HL-60 (cell line): ENCODE measurements around the gene CLDN19.

Source experiments
- GABPA ChIP-seq: IDR thresholded peaks from 2 replicates; pipeline ENCODE4 v1.6.1; 2012; ENCODE audit warnings: low read depth
- POLR2AphosphoS5 ChIP-seq: IDR thresholded peaks from 2 replicates; pipeline ENCODE4 v1.6.1; 2012; ENCODE audit warnings: low read depth
- SPI1 ChIP-seq: IDR thresholded peaks from 2 replicates; pipeline ENCODE4 v1.6.1; 2012; ENCODE audit warnings: low read depth, mild to moderate bottlenecking, borderline replicate concordance
- TF ChIP-seq, protein P1 (sequence below): IDR thresholded peaks from one replicate; pipeline ENCODE4 v1.5.1; 2011; ENCODE audit warnings: low read length, control low read depth, inconsistent platforms; ENCODE audit not compliant: insufficient read depth
- TF ChIP-seq, protein P2 (sequence below): IDR thresholded peaks from 2 replicates; pipeline ENCODE4 v1.6.1; 2012; ENCODE audit warnings: low read depth; ENCODE audit not compliant: insufficient replicate concordance

DNA sequence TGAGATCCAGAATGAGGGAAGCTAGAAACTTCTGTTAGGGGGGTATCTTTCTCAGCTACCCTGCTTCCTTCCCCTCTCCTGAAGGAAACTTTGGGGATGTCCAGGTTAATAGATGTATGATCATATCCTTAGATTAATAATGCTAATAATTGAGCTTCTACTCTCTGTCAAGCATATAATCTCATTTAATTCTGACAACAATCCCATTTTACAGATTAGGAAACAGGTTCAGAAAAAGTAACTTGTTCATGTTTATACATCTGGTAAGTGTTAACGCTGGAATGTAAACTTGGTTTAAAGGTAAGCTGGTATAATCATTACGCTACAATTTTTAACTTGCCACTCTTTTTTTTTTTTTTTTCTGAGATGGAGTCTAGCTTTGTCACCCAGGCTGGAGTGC, 43.1 kb upstream of the CLDN19 start:
- TF ChIP-seq, protein P1, sequence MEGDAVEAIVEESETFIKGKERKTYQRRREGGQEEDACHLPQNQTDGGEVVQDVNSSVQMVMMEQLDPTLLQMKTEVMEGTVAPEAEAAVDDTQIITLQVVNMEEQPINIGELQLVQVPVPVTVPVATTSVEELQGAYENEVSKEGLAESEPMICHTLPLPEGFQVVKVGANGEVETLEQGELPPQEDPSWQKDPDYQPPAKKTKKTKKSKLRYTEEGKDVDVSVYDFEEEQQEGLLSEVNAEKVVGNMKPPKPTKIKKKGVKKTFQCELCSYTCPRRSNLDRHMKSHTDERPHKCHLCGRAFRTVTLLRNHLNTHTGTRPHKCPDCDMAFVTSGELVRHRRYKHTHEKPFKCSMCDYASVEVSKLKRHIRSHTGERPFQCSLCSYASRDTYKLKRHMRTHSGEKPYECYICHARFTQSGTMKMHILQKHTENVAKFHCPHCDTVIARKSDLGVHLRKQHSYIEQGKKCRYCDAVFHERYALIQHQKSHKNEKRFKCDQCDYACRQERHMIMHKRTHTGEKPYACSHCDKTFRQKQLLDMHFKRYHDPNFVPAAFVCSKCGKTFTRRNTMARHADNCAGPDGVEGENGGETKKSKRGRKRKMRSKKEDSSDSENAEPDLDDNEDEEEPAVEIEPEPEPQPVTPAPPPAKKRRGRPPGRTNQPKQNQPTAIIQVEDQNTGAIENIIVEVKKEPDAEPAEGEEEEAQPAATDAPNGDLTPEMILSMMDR: no peak
- TF ChIP-seq GABPA (no peak), SPI1 (no peak), POLR2AphosphoS5 (no peak)
- TF ChIP-seq, protein P2, sequence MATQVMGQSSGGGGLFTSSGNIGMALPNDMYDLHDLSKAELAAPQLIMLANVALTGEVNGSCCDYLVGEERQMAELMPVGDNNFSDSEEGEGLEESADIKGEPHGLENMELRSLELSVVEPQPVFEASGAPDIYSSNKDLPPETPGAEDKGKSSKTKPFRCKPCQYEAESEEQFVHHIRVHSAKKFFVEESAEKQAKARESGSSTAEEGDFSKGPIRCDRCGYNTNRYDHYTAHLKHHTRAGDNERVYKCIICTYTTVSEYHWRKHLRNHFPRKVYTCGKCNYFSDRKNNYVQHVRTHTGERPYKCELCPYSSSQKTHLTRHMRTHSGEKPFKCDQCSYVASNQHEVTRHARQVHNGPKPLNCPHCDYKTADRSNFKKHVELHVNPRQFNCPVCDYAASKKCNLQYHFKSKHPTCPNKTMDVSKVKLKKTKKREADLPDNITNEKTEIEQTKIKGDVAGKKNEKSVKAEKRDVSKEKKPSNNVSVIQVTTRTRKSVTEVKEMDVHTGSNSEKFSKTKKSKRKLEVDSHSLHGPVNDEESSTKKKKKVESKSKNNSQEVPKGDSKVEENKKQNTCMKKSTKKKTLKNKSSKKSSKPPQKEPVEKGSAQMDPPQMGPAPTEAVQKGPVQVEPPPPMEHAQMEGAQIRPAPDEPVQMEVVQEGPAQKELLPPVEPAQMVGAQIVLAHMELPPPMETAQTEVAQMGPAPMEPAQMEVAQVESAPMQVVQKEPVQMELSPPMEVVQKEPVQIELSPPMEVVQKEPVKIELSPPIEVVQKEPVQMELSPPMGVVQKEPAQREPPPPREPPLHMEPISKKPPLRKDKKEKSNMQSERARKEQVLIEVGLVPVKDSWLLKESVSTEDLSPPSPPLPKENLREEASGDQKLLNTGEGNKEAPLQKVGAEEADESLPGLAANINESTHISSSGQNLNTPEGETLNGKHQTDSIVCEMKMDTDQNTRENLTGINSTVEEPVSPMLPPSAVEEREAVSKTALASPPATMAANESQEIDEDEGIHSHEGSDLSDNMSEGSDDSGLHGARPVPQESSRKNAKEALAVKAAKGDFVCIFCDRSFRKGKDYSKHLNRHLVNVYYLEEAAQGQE: no peak
